A172 (cell line): ENCODE data around the gene UBE3C. TPM values are rescaled to one million over a fixed set of nuclear protein-coding genes. Genes with fewer than 3 reads are reported as not detected.
"Not testable (repeated sequence)": the region's sequence is repeated elsewhere in the genome, so short reads cannot be mapped to it uniquely, and the experiment has no call there.

Experiments
- DNase-seq: peaks from one replicate; pipeline ENCODE4 v3.0.0-alpha.2; 2015; ENCODE audit warnings: low spot score
- total RNA-seq: library from RNA; depleted of rRNA; stranded (reverse); fragments of >200 nt; shearing (Covaris generic); gene quantifications from 2 replicates; pipeline ENCODE4 v1.2.3, GENCODE V29; 2014

The UBE3C gene
- total RNA-seq, 1 experiment from 2014 or later = 81.8 TPM

DNA sequence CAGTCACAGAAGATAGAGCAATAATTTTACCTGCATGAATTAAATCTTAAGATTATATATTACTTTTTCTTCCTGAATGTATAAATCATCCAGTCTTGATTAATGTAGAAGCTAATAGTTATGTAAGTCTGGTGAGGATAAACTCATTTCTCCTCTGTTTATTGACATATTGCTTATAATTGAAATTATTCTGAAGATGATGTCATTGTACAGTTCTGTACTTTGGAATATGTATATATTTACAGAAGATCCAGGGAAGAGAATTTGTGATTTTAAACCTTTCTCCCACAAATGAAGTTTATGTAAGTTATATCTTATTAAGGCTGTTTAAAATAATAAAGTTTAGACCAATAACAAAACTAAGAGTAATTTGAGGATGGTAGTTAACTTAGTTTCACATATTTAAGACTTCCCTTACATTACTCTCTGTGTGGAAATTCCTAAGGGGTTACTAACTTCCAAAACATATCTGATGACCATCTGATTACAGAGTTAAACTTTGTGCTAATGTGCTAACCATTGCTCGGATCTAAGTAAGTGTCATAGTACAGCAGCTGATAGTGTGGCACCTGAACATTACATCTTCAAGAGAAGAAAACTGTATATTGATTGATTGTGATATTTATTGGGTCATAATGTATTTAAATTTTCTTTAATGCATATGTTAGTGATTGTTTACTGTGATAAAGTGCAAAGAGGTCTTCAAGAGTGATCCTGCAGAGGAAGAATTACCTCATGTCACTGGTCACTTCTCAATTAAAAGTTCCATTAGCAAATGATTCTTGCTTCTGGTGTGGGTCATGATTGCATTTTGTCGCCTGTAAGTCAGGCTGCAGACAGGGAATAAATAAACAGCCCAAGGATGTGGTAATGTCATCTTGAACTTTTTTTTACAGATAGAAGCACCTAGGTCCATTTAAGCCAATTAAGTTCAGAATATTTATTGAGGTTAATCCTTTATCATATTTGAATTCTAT lies 96.9 kb downstream of the UBE3C start:
- peak; percentile 8 for DNase-seq

DNA sequence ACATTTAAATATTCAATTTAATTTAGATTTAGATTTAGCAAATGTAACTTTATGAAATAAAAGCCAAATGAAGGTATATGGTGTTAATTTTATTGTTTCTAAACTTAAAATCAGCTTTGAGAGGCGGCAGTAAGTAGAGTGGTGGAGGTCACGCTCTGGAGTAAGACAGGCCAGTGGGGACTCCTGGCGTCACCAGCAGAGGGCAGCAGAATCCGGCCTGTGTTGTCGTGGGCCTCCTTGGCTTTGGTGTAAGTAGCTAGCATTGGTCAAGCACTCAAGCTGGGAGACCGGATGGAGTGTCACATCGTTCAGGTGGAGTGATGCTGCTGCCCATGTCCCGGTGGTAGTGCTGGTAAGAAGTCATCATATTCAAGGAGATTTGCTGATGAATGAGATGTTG lies 99.4 kb downstream of the UBE3C start:
- no peak for DNase-seq

GRCh38 chr7:157239571-157240270 lies 101.0 kb downstream of the UBE3C start:
- DNase-seq = no peak

- no peak for DNase-seq
Measured at GRCh38 chr7:157241631-157242030, 102.9 kb downstream of the UBE3C start.

GRCh38 chr7:157244516-157245294 lies 106.0 kb downstream of the UBE3C start:
- DNase-seq = no peak

DNA sequence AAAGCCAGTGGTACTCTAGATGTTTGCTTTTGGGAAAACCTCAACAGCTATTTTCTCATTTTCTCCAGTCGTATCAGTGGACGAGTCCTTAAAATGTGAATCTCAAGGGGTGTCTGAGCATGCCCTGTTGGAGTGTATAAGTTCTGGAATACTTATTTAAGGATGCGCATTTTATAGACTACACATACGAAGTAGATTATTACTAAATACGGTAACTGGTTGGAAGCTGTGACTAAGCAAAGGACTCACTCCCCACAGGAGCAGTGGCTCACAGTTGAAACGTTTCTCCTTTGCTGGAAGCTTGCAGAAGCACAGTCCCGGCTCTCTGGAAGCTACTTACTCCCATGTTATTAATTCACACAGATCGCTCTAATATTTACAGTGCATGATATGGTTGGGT lies 107.3 kb downstream of the UBE3C start:
- no peak for DNase-seq

DNA sequence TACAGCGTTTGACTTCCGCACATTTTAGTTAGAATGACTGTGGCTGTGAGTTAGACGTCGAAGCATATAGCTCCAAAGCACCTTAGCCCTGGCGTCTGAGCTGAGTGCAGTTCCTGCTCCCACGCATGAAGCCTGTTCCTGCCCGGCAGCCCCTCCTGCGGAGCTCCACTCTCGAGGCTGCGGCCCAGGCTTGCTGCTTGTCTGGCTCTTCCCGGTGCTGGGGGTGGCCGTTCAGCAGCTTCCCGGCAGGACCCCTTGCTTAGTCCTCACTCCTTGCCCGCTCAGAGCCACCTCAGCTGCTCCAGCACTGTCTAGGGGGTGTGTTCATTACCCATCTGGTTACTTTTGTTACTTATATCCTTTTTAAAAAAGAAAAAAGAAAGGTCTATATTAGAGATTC lies 109.9 kb downstream of the UBE3C start:
- DNase-seq = no peak

- DNase-seq = peak; percentile 46
Measured at GRCh38 chr7:157250605-157251228, 112.0 kb downstream of the UBE3C start.

DNA sequence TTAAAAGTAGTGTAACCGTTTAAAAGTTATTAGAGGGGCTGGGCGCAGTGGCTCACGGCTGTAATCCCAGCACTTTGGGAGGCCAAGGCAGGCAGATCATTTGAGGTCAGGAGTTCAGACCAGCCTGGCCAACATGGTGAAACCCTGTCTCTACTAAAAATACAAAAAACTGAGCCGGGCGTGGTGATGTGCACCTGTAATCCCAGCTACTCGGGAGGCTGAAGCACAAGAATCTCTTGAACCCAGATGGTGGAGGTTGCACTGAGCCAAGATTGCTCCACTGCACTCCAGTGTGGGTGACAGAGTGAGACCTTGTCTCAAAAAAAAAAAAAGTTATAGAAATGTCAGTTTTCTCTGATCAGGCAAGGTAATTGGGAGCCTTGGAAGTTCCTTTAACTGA lies 113.1 kb downstream of the UBE3C start:
- not testable (repeated sequence) for DNase-seq

DNA sequence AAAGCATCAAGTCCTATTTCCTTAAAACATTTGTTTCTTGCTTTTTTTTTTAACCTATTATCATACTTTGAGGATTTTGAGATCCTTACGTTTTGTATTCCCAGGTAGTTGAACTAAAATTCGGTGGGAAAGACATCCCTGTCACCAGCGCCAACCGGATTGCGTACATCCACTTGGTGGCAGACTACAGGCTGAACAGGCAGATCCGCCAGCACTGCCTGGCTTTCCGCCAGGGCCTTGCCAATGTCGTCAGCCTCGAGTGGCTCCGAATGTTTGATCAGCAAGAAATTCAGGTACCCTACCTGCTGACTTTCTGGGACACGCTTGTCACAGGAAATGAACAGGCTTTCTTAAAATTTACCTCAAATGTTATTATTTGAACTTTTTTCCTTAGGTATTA lies 115.1 kb downstream of the UBE3C start:
- no peak for DNase-seq

DNA sequence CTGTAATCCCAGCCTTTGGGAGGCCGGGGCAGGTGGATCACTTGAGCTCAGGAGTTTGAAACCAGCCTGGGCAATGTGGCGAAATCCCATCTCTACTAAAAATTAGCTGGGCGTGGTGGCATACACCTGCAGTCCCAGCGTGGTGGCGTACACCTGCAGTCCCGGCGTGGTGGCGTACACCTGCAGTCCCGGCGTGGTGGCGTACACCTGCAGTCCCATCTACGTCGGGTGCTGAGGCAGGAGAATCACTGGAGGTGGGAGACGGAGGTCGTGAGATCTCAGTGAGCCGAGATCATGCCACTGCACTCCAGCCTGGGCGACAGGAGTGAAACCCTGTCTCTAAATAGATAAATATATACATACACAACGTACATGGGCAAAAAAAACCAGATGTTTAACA lies 116.1 kb downstream of the UBE3C start:
- not testable (repeated sequence) for DNase-seq

DNA sequence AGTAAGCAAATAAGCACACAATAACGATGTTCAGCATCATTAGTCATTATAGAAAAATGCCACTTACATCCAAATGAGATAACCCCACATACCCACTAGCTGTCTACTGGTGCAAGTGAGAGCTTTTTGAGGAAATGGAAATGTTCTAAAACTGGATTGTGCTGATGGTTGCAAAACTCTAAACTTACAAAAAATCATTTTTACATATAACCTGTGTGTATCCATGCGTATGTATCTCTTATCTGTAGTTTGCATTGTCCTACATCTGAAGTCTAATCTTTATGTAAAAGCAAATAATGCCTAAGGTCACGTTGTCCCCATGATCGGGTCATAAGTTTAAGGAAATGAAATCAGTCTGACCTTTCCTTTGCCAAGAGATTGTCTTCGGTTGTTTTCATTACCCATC lies 116.5 kb downstream of the UBE3C start:
- peak; percentile 22 for DNase-seq

DNA sequence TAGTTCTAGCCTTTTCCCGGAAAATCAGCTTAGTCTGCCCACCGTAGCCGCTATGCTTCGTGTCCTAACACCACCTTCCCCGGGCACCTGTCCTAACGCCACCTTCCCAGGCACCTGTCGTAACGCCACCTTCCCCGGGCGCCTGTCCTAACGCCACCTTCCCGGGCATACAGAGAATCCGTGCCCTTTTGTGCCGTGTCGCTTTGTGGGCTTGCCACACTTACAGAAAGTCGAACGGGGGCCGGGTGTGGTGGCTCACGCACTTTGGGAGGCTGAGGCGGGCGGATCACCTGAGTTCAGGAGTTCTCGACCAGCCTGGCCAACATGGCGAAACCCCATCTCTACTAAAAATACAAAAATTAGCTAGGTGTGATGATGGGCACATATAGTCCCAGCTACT lies 124.4 kb downstream of the UBE3C start:
- no peak for DNase-seq

- no peak for DNase-seq
Measured at GRCh38 chr7:157265051-157265450, 126.3 kb downstream of the UBE3C start.

- DNase-seq = no peak
Measured at GRCh38 chr7:157266272-157266671, 127.5 kb downstream of the UBE3C start.

- DNase-seq = no peak
Measured at GRCh38 chr7:157267516-157267915, 128.8 kb downstream of the UBE3C start.

GRCh38 chr7:157267956-157268355 lies 129.2 kb downstream of the UBE3C start:
- DNase-seq = no peak

- no peak for DNase-seq
Measured at GRCh38 chr7:157268540-157268939, 129.8 kb downstream of the UBE3C start.

- DNase-seq = no peak
Measured at GRCh38 chr7:157269341-157270059, 130.8 kb downstream of the UBE3C start.

- DNase-seq = no peak
Measured at GRCh38 chr7:157270060-157270444, 131.3 kb downstream of the UBE3C start.
